Gastroesophageal sphincter (tissue), 4 donors: ENCODE data around the gene CEP44. TPM values are rescaled to one million over a fixed set of nuclear protein-coding genes. Genes with fewer than 3 reads are reported as not detected.
"Not testable (repeated sequence)": the region's sequence is repeated elsewhere in the genome, so short reads cannot be mapped to it uniquely, and the experiment has no call there.

Experiments
- ATAC-seq: fragments of 150-250 bp; one replicate; pipeline ENCODE4 v1.9.1; 2016; ENCODE audit warnings: mild to moderate bottlenecking, moderate library complexity
- H3K27ac ChIP-seq, 4 donors: fragments of 200-600 bp; sonication (generic) in 3 of 4; 1 replicate in 3 of 4; 2 replicates in 1 of 4; pipeline ENCODE4 v1.5.1; 2016 to 2019
- H3K27me3 ChIP-seq: fragments of 200-600 bp; sonication (generic); one replicate; pipeline ENCODE4 v1.5.1; 2019
- H3K36me3 ChIP-seq, 2 donors: fragments of 200-600 bp; sonication (generic); one replicate each; pipeline ENCODE4 v1.5.1; 2019; ENCODE audit warnings: control low read depth in 1 of 2
- H3K4me1 ChIP-seq, 3 donors: fragments of 200-600 bp; sonication (generic); 1 replicate in 2 of 3; 2 replicates in 1 of 3; pipeline ENCODE4 v1.5.1; 2016 to 2019; ENCODE audit warnings: control low read depth in 2 of 3
- H3K4me3 ChIP-seq, 2 donors: fragments of 200-600 bp; sonication (generic); one replicate each; pipeline ENCODE4 v1.5.1; 2019; ENCODE audit warnings: mild to moderate bottlenecking in 1 of 2, moderate library complexity in 1 of 2
- H3K9me3 ChIP-seq, 3 donors: fragments of 200-600 bp; sonication (generic); one replicate each; pipeline ENCODE4 v1.5.1; 2017 to 2019; ENCODE audit warnings: control low read depth in 2 of 3
- EP300 ChIP-seq: sonication (generic); formaldehyde crosslinking; IDR thresholded peaks from one replicate; pipeline ENCODE4 v1.6.1; 2017; ENCODE audit warnings: antibody characterized with exemption, mild to moderate bottlenecking
- POLR2A ChIP-seq, 2 donors: fragments of 450-650 bp; IDR thresholded peaks; one replicate each; pipeline ENCODE4 v1.6.1; 2017; ENCODE audit warnings: antibody characterized with exemption in 2 of 2, mild to moderate bottlenecking in 2 of 2, moderate library complexity in 1 of 2
- POLR2AphosphoS5 ChIP-seq: sonication (generic); formaldehyde crosslinking; IDR thresholded peaks from one replicate; pipeline ENCODE4 v1.6.1; 2017; ENCODE audit warnings: antibody characterized with exemption
- WGBS, 2 donors: methylation state at CpG; one replicate each; pipeline ENCODE4 v1.1.5; 2018; ENCODE audit warnings: low coverage in 1 of 2; 5-methylcytosine and 5-hydroxymethylcytosine counted together
- total RNA-seq, 4 donors: library from RNA; depleted of rRNA; stranded (reverse); fragments of >200 nt; gene quantifications; one replicate each; pipeline ENCODE4 v1.1.0, GENCODE V29; 2016
- TF ChIP-seq, protein P1 (sequence below), 4 experiments: fragments of 200-600 bp in 2 of 4; fragments of 450-650 bp in 2 of 4; sonication (generic) in 1 of 4; IDR thresholded peaks; one replicate each; pipeline ENCODE4 v1.5.1; 2017 to 2019; ENCODE audit warnings: antibody characterized with exemption in 4 of 4, mild to moderate bottlenecking in 2 of 4, moderate library complexity in 2 of 4

The CEP44 gene
- total RNA-seq, 4 donors from 2014 or later, result 9.5 to 19.0 (median 13.5) TPM

DNA sequence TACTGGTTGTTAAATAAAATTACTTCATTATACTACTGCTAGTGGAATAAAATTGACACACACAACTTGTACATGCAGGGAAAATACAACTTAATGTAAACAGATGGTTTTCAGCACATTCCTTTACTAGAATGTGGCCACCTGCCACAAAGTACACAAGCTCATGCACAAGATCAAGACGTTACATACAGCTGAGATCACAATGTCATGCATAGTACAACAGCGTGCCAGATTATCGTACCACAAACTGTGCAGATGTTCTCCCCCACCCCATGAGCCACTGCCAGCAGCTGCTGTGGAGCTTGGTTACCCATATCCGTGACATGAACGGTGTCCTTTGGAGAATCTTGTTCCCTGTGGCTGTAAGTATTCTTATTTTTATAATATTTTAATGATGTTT is 27.9 kb upstream of the CEP44 start:
- Histone ChIP-seq H3K36me3 (peaks cover 0 to 26% of the 10 kb centered on the region in 2 donors), H3K4me1 (peaks cover 0 to 13% (median 0%) of the 10 kb centered on the region in 3 donors), H3K27ac (no peak overlapping the region), H3K27me3 (no peaks in the 10 kb centered on the region), H3K4me3 (no peak overlapping the region), H3K9me3 (no peaks in the 10 kb centered on the region)
- no peak for ATAC-seq
- WGBS, 2 donors, result 64 to 70% methylated on average over 5 of the region's 5 CpGs
- TF ChIP-seq POLR2A (IDR thresholded peaks at IDR 0.05) (no peak), EP300 (no peak), POLR2AphosphoS5 (no peak)
- TF ChIP-seq, protein P1, sequence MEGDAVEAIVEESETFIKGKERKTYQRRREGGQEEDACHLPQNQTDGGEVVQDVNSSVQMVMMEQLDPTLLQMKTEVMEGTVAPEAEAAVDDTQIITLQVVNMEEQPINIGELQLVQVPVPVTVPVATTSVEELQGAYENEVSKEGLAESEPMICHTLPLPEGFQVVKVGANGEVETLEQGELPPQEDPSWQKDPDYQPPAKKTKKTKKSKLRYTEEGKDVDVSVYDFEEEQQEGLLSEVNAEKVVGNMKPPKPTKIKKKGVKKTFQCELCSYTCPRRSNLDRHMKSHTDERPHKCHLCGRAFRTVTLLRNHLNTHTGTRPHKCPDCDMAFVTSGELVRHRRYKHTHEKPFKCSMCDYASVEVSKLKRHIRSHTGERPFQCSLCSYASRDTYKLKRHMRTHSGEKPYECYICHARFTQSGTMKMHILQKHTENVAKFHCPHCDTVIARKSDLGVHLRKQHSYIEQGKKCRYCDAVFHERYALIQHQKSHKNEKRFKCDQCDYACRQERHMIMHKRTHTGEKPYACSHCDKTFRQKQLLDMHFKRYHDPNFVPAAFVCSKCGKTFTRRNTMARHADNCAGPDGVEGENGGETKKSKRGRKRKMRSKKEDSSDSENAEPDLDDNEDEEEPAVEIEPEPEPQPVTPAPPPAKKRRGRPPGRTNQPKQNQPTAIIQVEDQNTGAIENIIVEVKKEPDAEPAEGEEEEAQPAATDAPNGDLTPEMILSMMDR (IDR thresholded peaks at IDR 0.05), result no peak

- no peaks in the 10 kb centered on the region for H3K9me3 ChIP-seq
- H3K4me1 ChIP-seq, result peaks cover 0 to 13% (median 0%) of the 10 kb centered on the region in 3 donors
- TF ChIP-seq EP300, result no peak
- TF ChIP-seq, protein P1 (IDR thresholded peaks at IDR 0.05), result no peak
- WGBS, 2 donors, result 47 to 83% methylated on average over 1 of the region's 1 CpG
- no peak for ATAC-seq
- H3K4me3 ChIP-seq, result no peak overlapping the region
- peaks cover 0 to 26% of the 10 kb centered on the region in 2 donors for H3K36me3 ChIP-seq
- no peak overlapping the region for H3K27ac ChIP-seq
- H3K27me3 ChIP-seq, result no peaks in the 10 kb centered on the region
These were observed 27.4 kb upstream of the CEP44 start for GRCh38 chr4:174256277-174256713.

DNA sequence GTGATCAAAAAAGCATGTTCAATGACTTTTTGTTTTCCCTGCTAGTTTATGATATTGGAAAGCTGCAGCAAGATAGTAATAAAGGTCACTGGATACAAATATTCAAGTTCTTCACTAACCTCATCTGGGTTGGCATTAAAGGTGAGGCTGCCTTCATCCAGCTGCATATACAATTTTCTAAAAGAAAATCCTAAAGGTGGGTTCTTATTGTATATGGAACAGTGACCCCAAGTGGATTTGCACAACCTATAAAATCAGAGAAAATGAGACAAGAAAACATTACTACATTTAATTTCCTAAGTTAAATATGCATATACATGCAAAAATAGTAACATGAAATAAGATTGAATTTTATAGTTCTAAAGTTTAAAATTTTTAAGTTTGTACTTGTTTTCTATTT is 24.1 kb upstream of the CEP44 start:
- no peak overlapping the region for H3K27ac ChIP-seq
- H3K27me3 ChIP-seq, result no peaks in the 10 kb centered on the region
- no peak for TF ChIP-seq POLR2AphosphoS5
- no peak for TF ChIP-seq POLR2A (IDR thresholded peaks at IDR 0.05)
- TF ChIP-seq, protein P1 (IDR thresholded peaks at IDR 0.05), result no peak
- no peak for TF ChIP-seq EP300
- no peaks in the 10 kb centered on the region for H3K9me3 ChIP-seq
- no peak for ATAC-seq
- H3K4me1 ChIP-seq, result peaks cover 0 to 21% (median 0%) of the 10 kb centered on the region in 3 donors
- no peak overlapping the region for H3K4me3 ChIP-seq
- peaks cover 0 to 16% of the 10 kb centered on the region in 2 donors for H3K36me3 ChIP-seq

DNA sequence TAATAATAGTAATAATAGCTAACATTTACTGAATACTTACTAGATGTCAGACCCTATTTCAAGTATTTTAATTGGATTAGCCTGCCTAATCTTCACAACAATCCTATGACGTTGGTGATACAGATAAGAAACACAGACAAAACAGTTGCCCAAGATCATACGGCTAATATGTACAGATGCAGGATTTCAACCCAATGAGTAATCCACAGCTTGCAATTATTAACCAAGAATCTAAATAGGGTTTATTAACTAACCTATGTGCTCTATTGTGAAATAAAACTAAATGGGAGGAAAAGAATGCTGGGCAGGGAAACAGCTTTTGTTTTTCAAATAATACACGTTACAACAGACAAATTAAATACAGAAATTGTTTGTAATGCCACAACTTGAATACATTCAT is 23.6 kb upstream of the CEP44 start:
- Histone ChIP-seq H3K4me1 (peaks cover 0 to 25% (median 0%) of the 10 kb centered on the region in 3 donors), H3K4me3 (no peak overlapping the region), H3K27me3 (no peaks in the 10 kb centered on the region), H3K27ac (no peak overlapping the region), H3K9me3 (no peaks in the 10 kb centered on the region), H3K36me3 (peaks cover 0 to 16% of the 10 kb centered on the region in 2 donors)
- WGBS, 2 donors, result 26 to 42% methylated on average over 3 of the region's 3 CpGs
- no peak for ATAC-seq
- TF ChIP-seq EP300, result no peak
- no peak for TF ChIP-seq POLR2AphosphoS5
- TF ChIP-seq, protein P1 (IDR thresholded peaks at IDR 0.05), result no peak
- TF ChIP-seq POLR2A (IDR thresholded peaks at IDR 0.05), result no peak

- peaks cover 0 to 28% (median 0%) of the 10 kb centered on the region in 3 donors for H3K4me1 ChIP-seq
- H3K27ac ChIP-seq, H3K4me3 ChIP-seq, H3K27me3 ChIP-seq, ATAC-seq, H3K9me3 ChIP-seq: not testable (repeated sequence)
- H3K36me3 ChIP-seq, result peaks cover 0 to 12% of the 10 kb centered on the region in 2 donors
- 39 to 43% methylated on average over 1 of the region's 1 CpG for WGBS, 2 donors
These were observed 22.3 kb upstream of the CEP44 start for GRCh38 chr4:174261432-174261831.
